Trophoblast cell (in vitro differentiated cells and primary cell): Measurements from ENCODE around the gene SLC6A9.

ENCODE experiments used
- DNase-seq, 2 donors: peaks; one replicate each; pipeline ENCODE4 v3.0.0-alpha.2; 2016
- H2AFZ ChIP-seq: 2 replicates; pipeline ENCODE4 v1.6.1; 2013; ENCODE audit warnings: low read length, moderate library complexity, mild to moderate bottlenecking; ENCODE audit not compliant: insufficient read depth, poor library complexity
- H2AK5ac ChIP-seq: 2 replicates; pipeline ENCODE4 v1.6.1; 2013; ENCODE audit warnings: mild to moderate bottlenecking, low read length
- H2BK120ac ChIP-seq: 2 replicates; pipeline ENCODE4 v1.6.1; 2013; ENCODE audit warnings: low read length, mild to moderate bottlenecking, moderate library complexity; ENCODE audit not compliant: insufficient read depth, poor library complexity
- H2BK12ac ChIP-seq: 2 replicates; pipeline ENCODE4 v1.6.1; 2013; ENCODE audit warnings: mild to moderate bottlenecking, low read length, moderate library complexity
- H2BK5ac ChIP-seq: 2 replicates; pipeline ENCODE4 v1.6.1; 2013; ENCODE audit warnings: low read length, low read depth, moderate library complexity, mild to moderate bottlenecking; ENCODE audit not compliant: poor library complexity
- H3K14ac ChIP-seq: 2 replicates; pipeline ENCODE4 v1.6.1; 2013; ENCODE audit warnings: mild to moderate bottlenecking, low read length
- H3K18ac ChIP-seq: 2 replicates; pipeline ENCODE4 v1.6.1; 2013; ENCODE audit warnings: mild to moderate bottlenecking, low read length
- H3K23ac ChIP-seq: 2 replicates; pipeline ENCODE4 v1.6.1; 2013; ENCODE audit warnings: low read length
- H3K27ac ChIP-seq: 2 replicates; pipeline ENCODE4 v1.5.1; 2013; ENCODE audit warnings: low read depth, mild to moderate bottlenecking, inconsistent platforms, low read length, moderate library complexity
- H3K27me3 ChIP-seq: 2 replicates; pipeline ENCODE4 v1.6.1; 2013; ENCODE audit warnings: inconsistent platforms, mild to moderate bottlenecking, low read length, moderate library complexity; ENCODE audit not compliant: insufficient read depth
- H3K36me3 ChIP-seq, 2 experiments: 1 replicate in 1 of 2; 2 replicates in 1 of 2; pipeline ENCODE4 v1.6.1; 2013; ENCODE audit warnings: low read length in 2 of 2, mild to moderate bottlenecking in 2 of 2, moderate library complexity in 1 of 2; ENCODE audit not compliant: insufficient read depth in 2 of 2, control insufficient read depth in 1 of 2
- H3K4ac ChIP-seq: 2 replicates; pipeline ENCODE4 v1.6.1; 2013; ENCODE audit warnings: low read depth, mild to moderate bottlenecking, low read length, moderate library complexity
- H3K4me1 ChIP-seq, 2 experiments: 1 replicate in 1 of 2; 2 replicates in 1 of 2; pipeline ENCODE4 v1.6.1; 2013; ENCODE audit warnings: low read length in 2 of 2, mild to moderate bottlenecking in 2 of 2, moderate library complexity in 1 of 2; ENCODE audit not compliant: insufficient read depth in 2 of 2, control insufficient read depth in 1 of 2
- H3K4me2 ChIP-seq: 2 replicates; pipeline ENCODE4 v1.6.1; 2013; ENCODE audit warnings: inconsistent platforms, mild to moderate bottlenecking, low read length, moderate library complexity
- H3K4me3 ChIP-seq: 2 replicates; pipeline ENCODE4 v1.5.1; 2013; ENCODE audit warnings: mild to moderate bottlenecking, low read depth, low read length, inconsistent platforms
- H3K79me1 ChIP-seq: one replicate; pipeline ENCODE4 v1.6.1; 2013; ENCODE audit warnings: low read length
- H3K79me2 ChIP-seq: 2 replicates; pipeline ENCODE4 v1.6.1; 2013; ENCODE audit warnings: low read length, mild to moderate bottlenecking; ENCODE audit not compliant: control insufficient read depth, insufficient read depth, poor library complexity
- H3K9ac ChIP-seq: 2 replicates; pipeline ENCODE4 v1.6.1; 2013; ENCODE audit warnings: mild to moderate bottlenecking, low read length
- H3K9me3 ChIP-seq: 2 replicates; pipeline ENCODE4 v1.6.1; 2013; ENCODE audit warnings: low read depth, mild to moderate bottlenecking, control low read depth, inconsistent platforms, low read length; ENCODE audit not compliant: insufficient read depth
- H4K12ac ChIP-seq: 2 replicates; pipeline ENCODE4 v1.6.1; 2013; ENCODE audit warnings: low read depth, mild to moderate bottlenecking, low read length, moderate library complexity
- H4K8ac ChIP-seq: 2 replicates; pipeline ENCODE4 v1.6.1; 2013; ENCODE audit warnings: low read depth, mild to moderate bottlenecking, low read length, moderate library complexity
- H4K91ac ChIP-seq: one replicate; pipeline ENCODE4 v1.6.1; 2013; ENCODE audit warnings: low read depth, mild to moderate bottlenecking, low read length, moderate library complexity
- WGBS: extraction: QIAGEN DNeasy Blood & Tissue Kit; methylation state at CpG from one replicate; pipeline ENCODE4 v1.1.7; 2013; ENCODE audit warnings: missing lambda C conversion rate; ENCODE audit not compliant: insufficient read length, insufficient coverage; ENCODE audit errors: extremely low coverage; 5-methylcytosine and 5-hydroxymethylcytosine counted together

The SLC6A9 gene

GRCh38 chr1:44025816-44026215, 5.4 kb downstream of the SLC6A9 start:
- Histone ChIP-seq H3K14ac (no peak overlapping the region), H2BK12ac (no peak overlapping the region), H4K91ac (no peak overlapping the region), H2BK120ac (no peak overlapping the region), H3K4me3 (no peak overlapping the region), H3K23ac (no peak overlapping the region), H2BK5ac (no peak overlapping the region), H4K8ac (no peak overlapping the region), H3K4ac (no peak overlapping the region), H3K18ac (no peak overlapping the region), H3K27ac (no peak overlapping the region), H3K36me3 (no peaks in the 10 kb centered on the region), H3K9me3 (no peaks in the 10 kb centered on the region), H3K4me1 (peaks cover 3 to 5% of the 10 kb centered on the region in 2 experiments), H3K79me1 (peaks cover 10% of the 10 kb centered on the region), H2AFZ (no peak overlapping the region), H3K4me2 (no peak overlapping the region), H3K9ac (no peak overlapping the region), H2AK5ac (no peak overlapping the region), H3K27me3 (no peaks in the 10 kb centered on the region), H3K79me2 (peaks cover 5% of the 10 kb centered on the region), H4K12ac (no peak overlapping the region)
- no CpG with 5 or more reads among the region's 3 CpGs for WGBS
- DNase-seq = no peak

- H3K23ac ChIP-seq = no peak overlapping the region
- H4K12ac ChIP-seq = no peak overlapping the region
- H2AFZ ChIP-seq = no peak overlapping the region
- H3K27me3 ChIP-seq = no peaks in the 10 kb centered on the region
- no peak for DNase-seq
- no peak overlapping the region for H3K9ac ChIP-seq
- no peak overlapping the region for H3K4ac ChIP-seq
- peaks cover under 1% of the 10 kb centered on the region for H3K79me2 ChIP-seq
- no peak overlapping the region for H3K27ac ChIP-seq
- no peak overlapping the region for H3K14ac ChIP-seq
- no peak overlapping the region for H2BK12ac ChIP-seq
- no peak overlapping the region for H3K4me2 ChIP-seq
- no peak overlapping the region for H2AK5ac ChIP-seq
- H3K36me3 ChIP-seq = no peaks in the 10 kb centered on the region
- no peak overlapping the region for H2BK5ac ChIP-seq
- whole genome bisulfite sequencing = no CpG with 5 or more reads among the region's 13 CpGs
- peaks cover 5% of the 10 kb centered on the region for H3K79me1 ChIP-seq
- no peak overlapping the region for H4K8ac ChIP-seq
- no peak overlapping the region for H3K4me3 ChIP-seq
- H3K9me3 ChIP-seq = peaks cover 2% of the 10 kb centered on the region
- H4K91ac ChIP-seq = no peak overlapping the region
- no peak overlapping the region for H2BK120ac ChIP-seq
- peaks cover 3 to 5% of the 10 kb centered on the region in 2 experiments for H3K4me1 ChIP-seq
- H3K18ac ChIP-seq = no peak overlapping the region
Observed at GRCh38 chr1:44024903-44025525, 6.2 kb downstream of the SLC6A9 start.

- Histone ChIP-seq H2AK5ac (no peak overlapping the region), H3K4me1 (peaks cover 0 to under 1% of the 10 kb centered on the region in 2 experiments)
Observed at GRCh38 chr1:44024031-44024902, 7.0 kb downstream of the SLC6A9 start.

GRCh38 chr1:44021581-44022321, 9.5 kb downstream of the SLC6A9 start:
- peaks cover 3% of the 10 kb centered on the region for H3K9me3 ChIP-seq
- DNase-seq = no peak
- H2BK12ac ChIP-seq = no peak overlapping the region
- H4K8ac ChIP-seq = no peak overlapping the region
- H3K4me1 ChIP-seq = no peaks in the 10 kb centered on the region
- no peak overlapping the region for H2BK5ac ChIP-seq
- H3K27me3 ChIP-seq = no peaks in the 10 kb centered on the region
- H4K12ac ChIP-seq = no peak overlapping the region
- H2BK120ac ChIP-seq = no peak overlapping the region
- no peaks in the 10 kb centered on the region for H3K79me1 ChIP-seq
- no peak overlapping the region for H3K14ac ChIP-seq
- H3K4me2 ChIP-seq = no peak overlapping the region
- H2AK5ac ChIP-seq = no peak overlapping the region
- no peak overlapping the region for H3K27ac ChIP-seq
- H3K23ac ChIP-seq = no peak overlapping the region
- no peak overlapping the region for H2AFZ ChIP-seq
- no peak overlapping the region for H3K18ac ChIP-seq
- H3K36me3 ChIP-seq = no peaks in the 10 kb centered on the region
- no peak overlapping the region for H4K91ac ChIP-seq
- no peaks in the 10 kb centered on the region for H3K79me2 ChIP-seq
- no CpG with 5 or more reads among the region's 10 CpGs for WGBS
- no peak overlapping the region for H3K4me3 ChIP-seq
- no peak overlapping the region for H3K4ac ChIP-seq
- H3K9ac ChIP-seq = no peak overlapping the region

More at GRCh38 chr1:44024031-44024902, 7.0 kb downstream of the SLC6A9 start:
- H3K27ac ChIP-seq = no peak overlapping the region
- H4K8ac ChIP-seq = no peak overlapping the region
- no peak overlapping the region for H2BK5ac ChIP-seq
- H4K91ac ChIP-seq = no peak overlapping the region
- no peak overlapping the region for H2AFZ ChIP-seq
- H3K79me1 ChIP-seq = no peaks in the 10 kb centered on the region
- H3K36me3 ChIP-seq = no peaks in the 10 kb centered on the region
- H3K4ac ChIP-seq = no peak overlapping the region
- H3K79me2 ChIP-seq = no peaks in the 10 kb centered on the region
- DNase-seq = no peak
- H2BK12ac ChIP-seq = no peak overlapping the region
- no peak overlapping the region for H3K4me3 ChIP-seq
- no peak overlapping the region for H3K4me2 ChIP-seq
- H3K23ac ChIP-seq = no peak overlapping the region
- no peak overlapping the region for H3K9ac ChIP-seq
- H3K9me3 ChIP-seq = peaks cover 3% of the 10 kb centered on the region
- no peaks in the 10 kb centered on the region for H3K27me3 ChIP-seq
- no peak overlapping the region for H3K14ac ChIP-seq
- WGBS = no CpG with 5 or more reads among the region's 14 CpGs
- no peak overlapping the region for H4K12ac ChIP-seq
- no peak overlapping the region for H3K18ac ChIP-seq
- no peak overlapping the region for H2BK120ac ChIP-seq
